Adrenal gland (tissue), 12 donors: ENCODE measurements around the gene IL18BP. TPM values are rescaled to one million over a fixed set of nuclear protein-coding genes. Genes with fewer than 3 reads are reported as not detected.

Experiments used
- DNase-seq, 7 donors: peaks; one replicate each; pipeline ENCODE4 v3.0.0-alpha.2; 2019 to 2020
- H3K27ac ChIP-seq, 5 donors: fragments of 200-600 bp; sonication (generic) in 4 of 5; 1 replicate in 3 of 5; 2 replicates in 2 of 5; pipeline versions ENCODE4 v1.5.1 to v1.8.0; 2016 to 2020; ENCODE audit warnings: mild to moderate bottlenecking in 1 of 5
- H3K27me3 ChIP-seq: fragments of 200-600 bp; 2 replicates; pipeline ENCODE4 v1.8.0; 2021
- H3K36me3 ChIP-seq, 2 donors: fragments of 200-600 bp; replicated peaks in 1 of 2; 1 replicate in 1 of 2; 2 replicates in 1 of 2; pipeline versions ENCODE4 v1.5.1 to v1.8.0; 2018 to 2022
- H3K4me1 ChIP-seq, 2 donors: fragments of 200-600 bp; replicated peaks in 1 of 2; 1 replicate in 1 of 2; 2 replicates in 1 of 2; pipeline versions ENCODE4 v1.5.1 to v1.8.0; 2018 to 2021
- H3K4me3 ChIP-seq, 4 donors: fragments of 200-600 bp; sonication (generic) in 3 of 4; one replicate each; pipeline ENCODE4 v1.5.1; 2016 to 2018
- H3K9me3 ChIP-seq, 3 donors: fragments of 200-600 bp; sonication (generic) in 1 of 3; replicated peaks in 1 of 3; 1 replicate in 2 of 3; 2 replicates in 1 of 3; pipeline versions ENCODE4 v1.5.1 to v1.8.0; 2016 to 2021
- POLR2A ChIP-seq, 2 donors: fragments of 450-650 bp; IDR thresholded peaks; one replicate each; pipeline ENCODE4 v1.6.1; 2017; ENCODE audit warnings: antibody characterized with exemption in 2 of 2, mild to moderate bottlenecking in 2 of 2, moderate library complexity in 1 of 2
- WGBS, 4 donors: extraction: QIAGEN DNeasy Blood & Tissue Kit in 2 of 4; methylation state at CpG; one replicate each; pipeline versions ENCODE4 v1.1.5 to v1.1.7; 2013 to 2017; 5-methylcytosine and 5-hydroxymethylcytosine counted together
- intact Hi-C, 2 donors: fragments of 100-400 bp; cut with DNase I; formaldehyde crosslinking; loops; one replicate each; pipeline versions ENCODE4 v1.14.1 to v1.15.0; 2022 to 2023
- polyA plus RNA-seq, 3 donors: library from polyadenylated mRNA; stranded (reverse); fragments of 200-250 nt in 2 of 3; fragments of 350-450 nt in 1 of 3; fragmentation: Illumina TruSeq in 1 of 3; extraction: RNeasy Lipid Tissue Mini Kit (QIAGEN cat#74804) in 1 of 3; gene quantifications; one replicate each; pipeline ENCODE4 v1.2.3, GENCODE V29; 2013 to 2014
- total RNA-seq, 9 donors: library from RNA; depleted of rRNA in 4 of 9; stranded (reverse); fragments of >200 nt in 4 of 9; fragments of 120-200 nt in 1 of 9; fragmentation: NEBNext Ultra II Directional in 1 of 9; extraction: Animal tissue kit (Norgen Biotek cat#: 25700) in 1 of 9; gene quantifications; one replicate each; pipeline versions ENCODE4 v1.1.0 to v1.2.4, GENCODE V29; 2013 to 2023
- TF ChIP-seq, protein P1 (sequence below), 6 experiments: fragments of 450-650 bp in 4 of 6; fragments of 200-600 bp in 2 of 6; sonication (generic) in 1 of 6; IDR thresholded peaks; 1 replicate in 5 of 6; 2 replicates in 1 of 6; pipeline versions ENCODE4 v1.5.1 to v1.8.0; 2016 to 2021; ENCODE audit warnings: antibody characterized with exemption in 6 of 6, mild to moderate bottlenecking in 2 of 6, moderate library complexity in 1 of 6
- donor health status: healthy with polysubstance abuse.
- donor health status: Bipolar disorder and iron deficiency.
- donor health status: DM: yes; HTN: yes; CAD: no.
- donor health status: DM: no; HTN: no; CAD: no.
- donor health status: DM: no; HTN: no; CAD: no.
- donor health status: DM: yes; HTN: yes; CAD: no.

The IL18BP gene
- total and polyA plus RNA-seq, 12 donors, result 3.2 to 41.2 (median 11.4) TPM

GRCh38 chr11:72038491-72038890 lies 39.8 kb downstream of the IL18BP start:
- no peaks in the 10 kb centered on the region for H3K9me3 ChIP-seq
- 0 to 23% (median 11%) methylated on average over 2 of the region's 2 CpGs for WGBS, 4 donors
- TF ChIP-seq POLR2A (IDR thresholded peaks at IDR 0.05), result peak in 1 of 2 donors; percentile 58
- TF ChIP-seq, protein P1, sequence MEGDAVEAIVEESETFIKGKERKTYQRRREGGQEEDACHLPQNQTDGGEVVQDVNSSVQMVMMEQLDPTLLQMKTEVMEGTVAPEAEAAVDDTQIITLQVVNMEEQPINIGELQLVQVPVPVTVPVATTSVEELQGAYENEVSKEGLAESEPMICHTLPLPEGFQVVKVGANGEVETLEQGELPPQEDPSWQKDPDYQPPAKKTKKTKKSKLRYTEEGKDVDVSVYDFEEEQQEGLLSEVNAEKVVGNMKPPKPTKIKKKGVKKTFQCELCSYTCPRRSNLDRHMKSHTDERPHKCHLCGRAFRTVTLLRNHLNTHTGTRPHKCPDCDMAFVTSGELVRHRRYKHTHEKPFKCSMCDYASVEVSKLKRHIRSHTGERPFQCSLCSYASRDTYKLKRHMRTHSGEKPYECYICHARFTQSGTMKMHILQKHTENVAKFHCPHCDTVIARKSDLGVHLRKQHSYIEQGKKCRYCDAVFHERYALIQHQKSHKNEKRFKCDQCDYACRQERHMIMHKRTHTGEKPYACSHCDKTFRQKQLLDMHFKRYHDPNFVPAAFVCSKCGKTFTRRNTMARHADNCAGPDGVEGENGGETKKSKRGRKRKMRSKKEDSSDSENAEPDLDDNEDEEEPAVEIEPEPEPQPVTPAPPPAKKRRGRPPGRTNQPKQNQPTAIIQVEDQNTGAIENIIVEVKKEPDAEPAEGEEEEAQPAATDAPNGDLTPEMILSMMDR (IDR thresholded peaks at IDR 0.05), result no peak
- H3K4me1 ChIP-seq, result peaks cover 46 to 68% of the 10 kb centered on the region in 2 donors
- H3K4me3 ChIP-seq, result peak overlapping the region in 1 of 4 donors; percentile 71
- no peaks in the 10 kb centered on the region for H3K27me3 ChIP-seq
- intact Hi-C loops, result no loop called here
- peak overlapping the region; percentile 50 to 98 (median 96) for H3K27ac ChIP-seq
- peak; percentile 64 to 85 (median 76) for DNase-seq
- H3K36me3 ChIP-seq, result peaks cover 0 to 27% of the 10 kb centered on the region in 2 donors

DNA sequence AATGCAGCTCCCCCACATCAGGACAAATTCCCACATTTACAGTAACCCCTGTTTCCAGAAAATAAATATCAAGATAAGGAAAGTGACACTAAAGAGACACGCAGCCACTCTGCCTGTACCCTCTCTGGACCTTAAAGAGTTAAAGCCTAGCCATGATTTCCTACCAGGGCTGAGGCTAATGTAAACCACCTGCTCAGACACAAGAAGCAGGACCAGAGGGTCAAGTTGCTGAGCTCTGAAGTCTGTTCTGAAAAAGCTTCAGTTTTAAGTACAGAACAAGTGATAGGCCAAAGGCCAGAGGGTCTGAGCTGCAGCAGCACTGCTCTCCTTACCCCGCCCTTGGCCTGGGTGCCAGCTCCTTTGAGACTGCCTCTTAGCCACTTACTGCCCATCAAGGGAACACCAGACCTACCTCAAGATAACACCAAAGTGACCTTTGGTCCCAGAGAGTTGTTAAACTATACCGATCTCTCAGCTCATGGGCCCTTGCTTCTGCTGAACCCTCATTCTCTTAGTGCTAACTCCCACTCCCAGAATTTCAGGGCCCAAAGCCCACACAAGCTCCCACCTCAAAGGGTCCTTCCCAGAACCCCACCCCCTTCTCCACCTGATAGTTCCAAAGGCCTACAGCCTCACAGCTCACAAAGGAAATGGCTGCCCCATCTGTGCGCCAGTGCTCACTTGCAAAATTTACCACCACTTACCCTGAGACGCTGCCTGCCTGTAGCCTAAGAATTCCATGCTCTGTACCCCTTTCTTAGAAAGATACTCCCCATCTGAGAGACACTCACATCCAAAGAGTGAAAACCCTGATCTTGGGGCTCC lies 40.5 kb downstream of the IL18BP start:
- TF ChIP-seq POLR2A (IDR thresholded peaks at IDR 0.05), result no peak
- TF ChIP-seq, protein P1 (IDR thresholded peaks at IDR 0.05), result no peak
- WGBS, 4 donors, result 17 to 25% (median 20%) methylated on average over 3 to 5 of the region's 5 CpGs
- DNase-seq, result peak in 2 of 7 donors; percentile 26 to 49
- Histone ChIP-seq H3K27ac (peak overlapping the region; percentile 90 to 98 (median 96)), H3K27me3 (no peaks in the 10 kb centered on the region), H3K9me3 (no peaks in the 10 kb centered on the region), H3K4me1 (peaks cover 46 to 60% of the 10 kb centered on the region in 2 donors), H3K4me3 (peak overlapping the region in 3 of 4 donors; percentile 8 to 71 (median 51)), H3K36me3 (peaks cover 0 to 19% of the 10 kb centered on the region in 2 donors)
- intact Hi-C loops, result no loop called here

GRCh38 chr11:72039856-72040401 lies 41.2 kb downstream of the IL18BP start:
- 3 to 7% (median 5%) methylated on average over 5 to 6 of the region's 6 CpGs for WGBS, 4 donors
- H3K9me3 ChIP-seq, result no peaks in the 10 kb centered on the region
- peak in 3 of 7 donors; percentile 28 to 49 (median 29) for DNase-seq
- peak overlapping the region in 3 of 4 donors; percentile 8 to 71 (median 51) for H3K4me3 ChIP-seq
- TF ChIP-seq, protein P1 (IDR thresholded peaks at IDR 0.05), result no peak
- TF ChIP-seq POLR2A (IDR thresholded peaks at IDR 0.05), result no peak
- H3K4me1 ChIP-seq, result peaks cover 46 to 60% of the 10 kb centered on the region in 2 donors
- H3K27ac ChIP-seq, result peak overlapping the region; percentile 90 to 98 (median 96)
- no peaks in the 10 kb centered on the region for H3K27me3 ChIP-seq
- intact Hi-C loops, result no loop called here
- H3K36me3 ChIP-seq, result peaks cover 0 to 13% of the 10 kb centered on the region in 2 donors
